HepG2 (cell line): ENCODE data around the gene PIP4K2B.
A peak's percentile ranks its signal among the peaks of the same experiment; 100 is the strongest.

Experiments used
- CHCHD3 ChIP-seq: sonication (generic); formaldehyde crosslinking; IDR thresholded peaks from 2 replicates; pipeline ENCODE4 v1.8.0; 2022; ENCODE audit warnings: mild to moderate bottlenecking, missing genetic modification reagents, moderate library complexity
- CHD2 ChIP-seq: IDR thresholded peaks from 2 replicates; pipeline ENCODE4 v1.6.1; 2011; ENCODE audit warnings: low read depth, low read length, improper control_type of control experiment
- MYC ChIP-seq: sonication (generic); formaldehyde crosslinking; IDR thresholded peaks from 2 replicates; pipeline ENCODE4 v1.9.0; 2021; ENCODE audit warnings: missing genetic modification reagents, borderline replicate concordance
- POLR2A ChIP-seq, 2 experiments: IDR thresholded peaks; 2 replicates each; pipeline ENCODE4 v1.6.1; 2011; ENCODE audit warnings: low read depth in 2 of 2, low read length in 2 of 2, mild to moderate bottlenecking in 1 of 2, moderate library complexity in 1 of 2; ENCODE audit not compliant: insufficient read depth in 1 of 2
- SCMH1 ChIP-seq: sonication (generic); formaldehyde crosslinking; IDR thresholded peaks from 2 replicates; pipeline ENCODE4 v1.9.0; 2021; ENCODE audit warnings: missing genetic modification reagents, mild to moderate bottlenecking, borderline replicate concordance
- SP2 ChIP-seq: sonication (generic); formaldehyde crosslinking; IDR thresholded peaks from 2 replicates; pipeline ENCODE4 v1.5.1; 2020; ENCODE audit warnings: mild to moderate bottlenecking, missing genetic modification reagents
- SRF ChIP-seq: IDR thresholded peaks from 2 replicates; pipeline ENCODE4 v1.6.1; 2011; ENCODE audit warnings: mild to moderate bottlenecking, low read depth, low read length, moderate library complexity
- TFDP2 ChIP-seq: sonication (generic); formaldehyde crosslinking; IDR thresholded peaks from 2 replicates; pipeline ENCODE4 v1.4.0; 2020; ENCODE audit warnings: missing genetic modification reagents
- ZMYM2 ChIP-seq: sonication (generic); formaldehyde crosslinking; IDR thresholded peaks from 2 replicates; pipeline ENCODE4 v1.8.0; 2022; ENCODE audit warnings: mild to moderate bottlenecking, missing genetic modification reagents
- ZNF709 ChIP-seq: sonication (generic); formaldehyde crosslinking; IDR thresholded peaks from 2 replicates; pipeline ENCODE4 v1.5.0; 2020; ENCODE audit warnings: mild to moderate bottlenecking, missing genetic modification reagents
- ZNF75D ChIP-seq: sonication (generic); formaldehyde crosslinking; IDR thresholded peaks from 2 replicates; pipeline ENCODE4 v1.8.1; 2023; ENCODE audit warnings: missing genetic modification reagents, mild to moderate bottlenecking, borderline replicate concordance
- TF ChIP-seq, protein P1 (sequence below): sonication (generic); formaldehyde crosslinking; IDR thresholded peaks from 2 replicates; pipeline ENCODE4 v1.8.1; 2022; ENCODE audit warnings: low read depth, mild to moderate bottlenecking, missing genetic modification reagents
- TF ChIP-seq, protein P2 (sequence below): sonication (generic); formaldehyde crosslinking; IDR thresholded peaks from 2 replicates; pipeline ENCODE4 v1.5.1; 2020; ENCODE audit warnings: mild to moderate bottlenecking, missing genetic modification reagents
- TF ChIP-seq, protein P3 (sequence below): sonication (generic); formaldehyde crosslinking; IDR thresholded peaks from 2 replicates; pipeline ENCODE4 v1.4.0; 2020; ENCODE audit warnings: missing genetic modification reagents

DNA sequence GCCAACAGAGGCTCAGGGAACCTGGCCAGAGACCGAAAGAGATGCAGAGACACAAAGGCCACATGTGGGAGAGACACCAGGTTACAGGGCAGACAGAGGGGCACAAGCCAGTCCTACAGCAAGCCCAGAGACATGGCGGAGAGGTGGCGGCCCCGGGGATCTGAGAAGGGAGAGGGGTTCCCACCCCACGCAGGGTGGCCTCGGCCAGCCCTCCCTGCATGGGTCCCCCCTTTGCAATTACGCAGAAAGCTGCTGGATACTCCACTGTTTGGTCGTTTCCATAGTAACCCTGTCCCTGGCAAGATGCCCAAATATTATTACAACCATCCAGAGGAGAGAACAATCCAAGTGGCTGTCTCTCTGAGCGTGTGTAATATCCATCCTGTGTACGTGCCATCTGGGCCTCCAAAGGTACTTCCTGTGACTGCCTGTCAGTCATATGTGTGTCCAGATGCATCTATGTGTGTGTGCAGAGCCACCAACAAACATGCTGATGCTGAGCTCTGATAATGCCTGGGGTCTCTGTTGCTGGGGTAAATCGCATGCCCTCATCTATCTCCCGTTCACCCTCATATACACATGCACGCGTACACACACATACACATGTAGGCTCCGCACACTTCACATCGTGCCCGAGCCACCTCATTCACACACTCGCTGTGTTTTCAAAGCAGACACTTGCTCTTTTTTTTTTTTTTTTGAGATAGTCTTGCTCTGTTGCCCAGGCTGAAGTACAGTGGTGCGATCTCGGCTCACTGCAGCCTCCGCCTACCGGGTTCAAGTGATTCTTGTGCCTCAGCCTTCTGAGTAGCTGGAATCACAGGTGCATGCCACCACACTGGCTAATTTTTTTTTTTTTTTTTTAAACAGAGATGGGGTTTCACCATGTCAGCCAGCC, 56.7 kb downstream of the PIP4K2B start:
- TF ChIP-seq, protein P1, sequence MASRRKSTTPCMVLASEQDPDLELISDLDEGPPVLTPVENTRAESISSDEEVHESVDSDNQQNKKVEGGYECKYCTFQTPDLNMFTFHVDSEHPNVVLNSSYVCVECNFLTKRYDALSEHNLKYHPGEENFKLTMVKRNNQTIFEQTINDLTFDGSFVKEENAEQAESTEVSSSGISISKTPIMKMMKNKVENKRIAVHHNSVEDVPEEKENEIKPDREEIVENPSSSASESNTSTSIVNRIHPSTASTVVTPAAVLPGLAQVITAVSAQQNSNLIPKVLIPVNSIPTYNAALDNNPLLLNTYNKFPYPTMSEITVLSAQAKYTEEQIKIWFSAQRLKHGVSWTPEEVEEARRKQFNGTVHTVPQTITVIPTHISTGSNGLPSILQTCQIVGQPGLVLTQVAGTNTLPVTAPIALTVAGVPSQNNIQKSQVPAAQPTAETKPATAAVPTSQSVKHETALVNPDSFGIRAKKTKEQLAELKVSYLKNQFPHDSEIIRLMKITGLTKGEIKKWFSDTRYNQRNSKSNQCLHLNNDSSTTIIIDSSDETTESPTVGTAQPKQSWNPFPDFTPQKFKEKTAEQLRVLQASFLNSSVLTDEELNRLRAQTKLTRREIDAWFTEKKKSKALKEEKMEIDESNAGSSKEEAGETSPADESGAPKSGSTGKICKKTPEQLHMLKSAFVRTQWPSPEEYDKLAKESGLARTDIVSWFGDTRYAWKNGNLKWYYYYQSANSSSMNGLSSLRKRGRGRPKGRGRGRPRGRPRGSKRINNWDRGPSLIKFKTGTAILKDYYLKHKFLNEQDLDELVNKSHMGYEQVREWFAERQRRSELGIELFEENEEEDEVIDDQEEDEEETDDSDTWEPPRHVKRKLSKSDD (CRISPR knock-in tag): no peak
- TF ChIP-seq CHCHD3 (CRISPR knock-in tag): no peak
- no peak for TF ChIP-seq ZMYM2 (CRISPR knock-in tag)
- TF ChIP-seq, protein P2, sequence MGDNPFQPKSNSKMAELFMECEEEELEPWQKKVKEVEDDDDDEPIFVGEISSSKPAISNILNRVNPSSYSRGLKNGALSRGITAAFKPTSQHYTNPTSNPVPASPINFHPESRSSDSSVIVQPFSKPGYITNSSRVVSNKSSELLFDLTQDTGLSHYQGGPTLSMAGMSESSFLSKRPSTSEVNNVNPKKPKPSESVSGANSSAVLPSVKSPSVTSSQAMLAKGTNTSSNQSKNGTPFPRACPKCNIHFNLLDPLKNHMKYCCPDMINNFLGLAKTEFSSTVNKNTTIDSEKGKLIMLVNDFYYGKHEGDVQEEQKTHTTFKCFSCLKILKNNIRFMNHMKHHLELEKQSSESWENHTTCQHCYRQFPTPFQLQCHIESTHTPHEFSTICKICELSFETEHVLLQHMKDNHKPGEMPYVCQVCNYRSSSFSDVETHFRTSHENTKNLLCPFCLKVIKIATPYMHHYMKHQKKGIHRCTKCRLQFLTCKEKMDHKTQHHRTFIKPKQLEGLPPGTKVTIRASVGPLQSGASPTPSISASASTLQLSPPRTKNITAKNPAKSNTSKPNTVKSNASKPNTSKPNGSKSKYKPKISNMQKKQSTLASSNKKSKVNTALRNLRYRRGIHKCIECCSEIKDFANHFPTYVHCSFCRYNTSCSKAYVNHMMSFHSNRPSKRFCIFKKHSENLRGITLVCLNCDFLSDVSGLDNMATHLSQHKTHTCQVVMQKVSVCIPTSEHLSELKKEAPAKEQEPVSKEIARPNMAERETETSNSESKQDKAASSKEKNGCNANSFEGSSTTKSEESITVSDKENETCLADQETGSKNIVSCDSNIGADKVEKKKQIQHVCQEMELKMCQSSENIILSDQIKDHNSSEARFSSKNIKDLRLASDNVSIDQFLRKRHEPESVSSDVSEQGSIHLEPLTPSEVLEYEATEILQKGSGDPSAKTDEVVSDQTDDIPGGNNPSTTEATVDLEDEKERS (CRISPR knock-in tag): no peak
- TF ChIP-seq ZNF75D: no peak
- TF ChIP-seq TFDP2 (CRISPR knock-in tag): no peak
- TF ChIP-seq ZNF709 (CRISPR knock-in tag): no peak
- TF ChIP-seq SRF: no peak
- TF ChIP-seq POLR2A (IDR thresholded peaks at IDR 0.05; ENCODE audit: insufficient read depth in 1 of 2, low read depth in 2 of 2, low read length in 2 of 2): 0 out of 4 replicates have a peak, but pooled peaks of 1 of the 2 experiments have one; percentile 21
- TF ChIP-seq, protein P3, sequence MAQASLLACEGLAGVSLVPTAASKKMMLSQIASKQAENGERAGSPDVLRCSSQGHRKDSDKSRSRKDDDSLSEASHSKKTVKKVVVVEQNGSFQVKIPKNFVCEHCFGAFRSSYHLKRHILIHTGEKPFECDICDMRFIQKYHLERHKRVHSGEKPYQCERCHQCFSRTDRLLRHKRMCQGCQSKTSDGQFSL: no peak
- TF ChIP-seq MYC (CRISPR knock-in tag): no peak
- no peak for TF ChIP-seq SP2 (CRISPR knock-in tag)
- TF ChIP-seq CHD2: no peak
- TF ChIP-seq SCMH1: no peak
